Esophagus (tissue), 2 donors: Measurements from ENCODE around the gene PTPRH. TPM values are rescaled to one million over a fixed set of nuclear protein-coding genes. Genes with fewer than 3 reads are reported as not detected.

ENCODE experiments used
- H3K27ac ChIP-seq, 2 donors: one replicate each; pipeline ENCODE4 v1.5.1; 2013; ENCODE audit warnings: low read depth in 2 of 2, mild to moderate bottlenecking in 2 of 2, inconsistent platforms in 1 of 2, low read length in 1 of 2, moderate library complexity in 1 of 2
- H3K27me3 ChIP-seq, 2 donors: one replicate each; pipeline ENCODE4 v1.6.1; 2013; ENCODE audit warnings: low read length in 2 of 2, control low read depth in 1 of 2, mild to moderate bottlenecking in 1 of 2; ENCODE audit not compliant: insufficient read depth in 2 of 2, control insufficient read depth in 1 of 2
- H3K36me3 ChIP-seq, 2 donors: one replicate each; pipeline ENCODE4 v1.6.1; 2013; ENCODE audit warnings: low read length in 1 of 2; ENCODE audit not compliant: control insufficient read depth in 2 of 2, insufficient read depth in 2 of 2
- H3K4me1 ChIP-seq, 2 donors: one replicate each; pipeline ENCODE4 v1.6.1; 2013; ENCODE audit warnings: low read length in 1 of 2; ENCODE audit not compliant: control insufficient read depth in 2 of 2, insufficient read depth in 2 of 2
- H3K4me3 ChIP-seq, 2 donors: one replicate each; pipeline ENCODE4 v1.5.1; 2013; ENCODE audit warnings: low read length in 2 of 2, mild to moderate bottlenecking in 2 of 2, low read depth in 1 of 2, moderate library complexity in 1 of 2
- H3K9me3 ChIP-seq, 2 donors: one replicate each; pipeline ENCODE4 v1.6.1; 2013; ENCODE audit warnings: mild to moderate bottlenecking in 2 of 2, low read depth in 1 of 2, low read length in 1 of 2, moderate library complexity in 1 of 2; ENCODE audit not compliant: control insufficient read depth in 2 of 2, insufficient read depth in 1 of 2
- WGBS, 2 donors: extraction: QIAGEN DNeasy Blood & Tissue Kit; methylation state at CpG; one replicate each; pipeline ENCODE4 v1.1.7; 2013; 5-methylcytosine and 5-hydroxymethylcytosine counted together
- polyA plus RNA-seq, 2 donors: library from polyadenylated mRNA; stranded (reverse); fragments of 200-250 nt; gene quantifications; one replicate each; pipeline ENCODE4 v1.2.3, GENCODE V29; 2013
- donor health status: healthy with polysubstance abuse.
- donor health status: Bipolar disorder and iron deficiency.

Gene PTPRH
- polyA plus RNA-seq, 2 donors, result 0.10 to 0.19 TPM

GRCh38 chr19:55245236-55245904 lies 36.1 kb upstream of the PTPRH start:
- Histone ChIP-seq H3K4me1 (peaks cover 3 to 23% of the 10 kb centered on the region in 2 donors), H3K9me3 (no peaks in the 10 kb centered on the region), H3K27ac (no peak overlapping the region), H3K36me3 (peaks cover 4 to 55% of the 10 kb centered on the region in 2 donors), H3K4me3 (no peak overlapping the region), H3K27me3 (no peaks in the 10 kb centered on the region)
- 92% methylated on average over 23 of the region's 23 CpGs for WGBS, 2 donors

- Histone ChIP-seq H3K9me3 (no peaks in the 10 kb centered on the region), H3K4me1 (peaks cover 0 to 17% of the 10 kb centered on the region in 2 donors), H3K27ac (no peak overlapping the region), H3K4me3 (no peak overlapping the region), H3K27me3 (no peaks in the 10 kb centered on the region), H3K36me3 (peaks cover 4 to 63% of the 10 kb centered on the region in 2 donors)
- 89 to 90% methylated on average over 12 of the region's 12 CpGs for WGBS, 2 donors
Measured at GRCh38 chr19:55244004-55244680, 34.8 kb upstream of the PTPRH start.

- peaks cover 0 to 3% of the 10 kb centered on the region in 2 donors for H3K4me1 ChIP-seq
Measured at GRCh38 chr19:55242517-55242916, 33.2 kb upstream of the PTPRH start.

GRCh38 chr19:55241935-55242464 lies 32.7 kb upstream of the PTPRH start:
- Histone ChIP-seq H3K27ac (no peak overlapping the region), H3K4me1 (no peaks in the 10 kb centered on the region), H3K27me3 (no peaks in the 10 kb centered on the region), H3K36me3 (peaks cover 17 to 72% of the 10 kb centered on the region in 2 donors), H3K9me3 (peaks cover 0 to 3% of the 10 kb centered on the region in 2 donors), H3K4me3 (no peak overlapping the region)
- 89 to 95% methylated on average over 16 of the region's 16 CpGs for WGBS, 2 donors

More at GRCh38 chr19:55242517-55242916, 33.2 kb upstream of the PTPRH start:
- Histone ChIP-seq H3K36me3 (peaks cover 12 to 70% of the 10 kb centered on the region in 2 donors), H3K9me3 (peaks cover 0 to 3% of the 10 kb centered on the region in 2 donors), H3K4me3 (no peak overlapping the region), H3K27me3 (no peaks in the 10 kb centered on the region), H3K27ac (no peak overlapping the region)
- 81 to 83% methylated on average over 7 of the region's 7 CpGs for WGBS, 2 donors

GRCh38 chr19:55241143-55241934 lies 32.0 kb upstream of the PTPRH start:
- Histone ChIP-seq H3K27ac (no peak overlapping the region), H3K9me3 (peaks cover 0 to 3% of the 10 kb centered on the region in 2 donors), H3K4me3 (no peak overlapping the region), H3K27me3 (no peaks in the 10 kb centered on the region), H3K36me3 (peaks cover 23 to 73% of the 10 kb centered on the region in 2 donors), H3K4me1 (no peaks in the 10 kb centered on the region)
- WGBS, 2 donors, result 94% methylated on average over 36 to 37 of the region's 37 CpGs

GRCh38 chr19:55240713-55241020 lies 31.4 kb upstream of the PTPRH start:
- H3K4me3 ChIP-seq, result no peak overlapping the region
- no peaks in the 10 kb centered on the region for H3K4me1 ChIP-seq
- H3K36me3 ChIP-seq, result peaks cover 25 to 75% of the 10 kb centered on the region in 2 donors
- H3K9me3 ChIP-seq, result peaks cover 0 to 3% of the 10 kb centered on the region in 2 donors
- no peaks in the 10 kb centered on the region for H3K27me3 ChIP-seq
- 88 to 92% methylated on average over 6 of the region's 6 CpGs for WGBS, 2 donors
- no peak overlapping the region for H3K27ac ChIP-seq

- H3K36me3 ChIP-seq, result peaks cover 25 to 70% of the 10 kb centered on the region in 2 donors
- 86 to 91% methylated on average over 12 of the region's 12 CpGs for WGBS, 2 donors
- peaks cover 0 to 3% of the 10 kb centered on the region in 2 donors for H3K9me3 ChIP-seq
- H3K4me1 ChIP-seq, result no peaks in the 10 kb centered on the region
- no peak overlapping the region for H3K4me3 ChIP-seq
- H3K27ac ChIP-seq, result no peak overlapping the region
- no peaks in the 10 kb centered on the region for H3K27me3 ChIP-seq
Measured at GRCh38 chr19:55239004-55239403, 29.7 kb upstream of the PTPRH start.

GRCh38 chr19:55238030-55238429 lies 28.7 kb upstream of the PTPRH start:
- WGBS, 2 donors, result 93% methylated on average over 8 of the region's 8 CpGs
- no peaks in the 10 kb centered on the region for H3K4me1 ChIP-seq
- no peak overlapping the region for H3K27ac ChIP-seq
- peaks cover 25 to 68% of the 10 kb centered on the region in 2 donors for H3K36me3 ChIP-seq
- no peak overlapping the region for H3K4me3 ChIP-seq
- peaks cover 0 to 3% of the 10 kb centered on the region in 2 donors for H3K9me3 ChIP-seq
- H3K27me3 ChIP-seq, result no peaks in the 10 kb centered on the region

- Histone ChIP-seq H3K9me3 (no peaks in the 10 kb centered on the region), H3K36me3 (peaks cover 34 to 69% of the 10 kb centered on the region in 2 donors), H3K27me3 (no peaks in the 10 kb centered on the region), H3K4me1 (peaks cover 0 to 3% of the 10 kb centered on the region in 2 donors), H3K27ac (no peak overlapping the region), H3K4me3 (no peak overlapping the region)
- WGBS, 2 donors, result 88 to 89% methylated on average over 5 of the region's 5 CpGs
Measured at GRCh38 chr19:55232986-55233385, 23.7 kb upstream of the PTPRH start.
